Uterus (tissue), 2 donors: ENCODE measurements around the gene CDKAL1.

Source experiments
- POLR2A ChIP-seq, 2 donors: fragments of 450-650 bp; IDR thresholded peaks; one replicate each; pipeline ENCODE4 v1.6.1; 2016; ENCODE audit warnings: antibody characterized with exemption in 2 of 2, mild to moderate bottlenecking in 1 of 2, moderate library complexity in 1 of 2
- TF ChIP-seq, protein P1 (sequence below), 4 experiments: fragments of 200-600 bp in 2 of 4; fragments of 450-650 bp in 2 of 4; sonication (generic) in 2 of 4; IDR thresholded peaks; one replicate each; pipeline ENCODE4 v1.5.1; 2016 to 2019; ENCODE audit warnings: antibody characterized with exemption in 4 of 4, mild to moderate bottlenecking in 2 of 4, moderate library complexity in 1 of 4

DNA sequence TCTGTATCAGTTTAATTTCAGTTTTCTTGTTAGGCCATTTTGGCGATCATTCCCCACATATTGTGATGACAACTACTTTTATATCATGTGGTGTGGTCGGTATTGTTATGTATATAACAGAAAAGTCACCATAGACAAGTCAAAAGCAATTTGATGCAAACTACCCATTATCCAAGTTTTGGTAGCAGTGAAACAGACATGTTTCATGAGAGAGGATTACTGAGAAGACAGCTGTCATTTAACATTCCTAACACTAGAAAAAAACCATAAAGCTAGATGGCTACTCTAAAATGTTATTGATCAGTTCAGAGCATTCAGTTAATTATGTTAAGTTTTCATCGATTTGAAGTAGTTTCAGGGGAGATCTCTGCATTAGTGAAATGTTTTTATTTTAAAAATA, 597.1 kb downstream of the CDKAL1 start:
- TF ChIP-seq, protein P1, sequence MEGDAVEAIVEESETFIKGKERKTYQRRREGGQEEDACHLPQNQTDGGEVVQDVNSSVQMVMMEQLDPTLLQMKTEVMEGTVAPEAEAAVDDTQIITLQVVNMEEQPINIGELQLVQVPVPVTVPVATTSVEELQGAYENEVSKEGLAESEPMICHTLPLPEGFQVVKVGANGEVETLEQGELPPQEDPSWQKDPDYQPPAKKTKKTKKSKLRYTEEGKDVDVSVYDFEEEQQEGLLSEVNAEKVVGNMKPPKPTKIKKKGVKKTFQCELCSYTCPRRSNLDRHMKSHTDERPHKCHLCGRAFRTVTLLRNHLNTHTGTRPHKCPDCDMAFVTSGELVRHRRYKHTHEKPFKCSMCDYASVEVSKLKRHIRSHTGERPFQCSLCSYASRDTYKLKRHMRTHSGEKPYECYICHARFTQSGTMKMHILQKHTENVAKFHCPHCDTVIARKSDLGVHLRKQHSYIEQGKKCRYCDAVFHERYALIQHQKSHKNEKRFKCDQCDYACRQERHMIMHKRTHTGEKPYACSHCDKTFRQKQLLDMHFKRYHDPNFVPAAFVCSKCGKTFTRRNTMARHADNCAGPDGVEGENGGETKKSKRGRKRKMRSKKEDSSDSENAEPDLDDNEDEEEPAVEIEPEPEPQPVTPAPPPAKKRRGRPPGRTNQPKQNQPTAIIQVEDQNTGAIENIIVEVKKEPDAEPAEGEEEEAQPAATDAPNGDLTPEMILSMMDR (IDR thresholded peaks at IDR 0.05), result no peak
- no peak for TF ChIP-seq POLR2A (IDR thresholded peaks at IDR 0.05)
